CD4-positive, alpha-beta T cell (primary cell): ENCODE measurements around the gene JDP2. TPM values are rescaled to one million over a fixed set of nuclear protein-coding genes. Genes with fewer than 3 reads are reported as not detected.

Experiments
- ATAC-seq: fragments of 200-7000 bp; cut with Tn5 transposase; one replicate; pipeline ENCODE4 v1.10.0; 2022; ENCODE audit warnings: mild to moderate bottlenecking; ENCODE audit not compliant: poor library complexity
- CTCF ChIA-PET: fragments of 350-600 bp; sonication (Branson Sonifier 250); formaldehyde crosslinking; loops from one replicate; lab custom pipeline; 2021; ENCODE audit warnings: antibody characterized with exemption, inconsistent platforms; lab: Charles Lee
- POLR2A ChIA-PET: fragments of 350-600 bp; sonication (Branson Sonifier 250); formaldehyde crosslinking; loops from one replicate; lab custom pipeline; 2021; ENCODE audit warnings: antibody characterized with exemption, inconsistent platforms; lab: Charles Lee
- DNase-seq, 14 experiments: peaks; one replicate each; pipeline ENCODE4 v3.0.0-alpha.2; 2013 to 2020; ENCODE audit warnings: mixed read lengths in 2 of 14
- H3K27ac ChIP-seq, 2 donors: one replicate each; pipeline versions ENCODE4 v1.5.1 to v1.7.0; 2013; ENCODE audit warnings: low read length in 2 of 2, low read depth in 1 of 2, mild to moderate bottlenecking in 1 of 2
- H3K27me3 ChIP-seq, 2 experiments: 1 replicate in 1 of 2; 2 replicates in 1 of 2; pipeline versions ENCODE4 v1.6.1 to v1.7.0; 2013; ENCODE audit warnings: low read length in 2 of 2, control low read depth in 1 of 2, mild to moderate bottlenecking in 1 of 2, moderate library complexity in 1 of 2; ENCODE audit not compliant: insufficient read depth in 2 of 2, control insufficient read depth in 1 of 2
- H3K36me3 ChIP-seq: one replicate; pipeline ENCODE4 v1.6.1; 2013; ENCODE audit warnings: low read length, control low read depth; ENCODE audit not compliant: insufficient read depth
- H3K4me1 ChIP-seq: one replicate; pipeline ENCODE4 v1.6.1; 2013; ENCODE audit warnings: low read length, control low read depth; ENCODE audit not compliant: insufficient read depth
- H3K4me3 ChIP-seq: one replicate; pipeline ENCODE4 v1.5.1; 2013; ENCODE audit warnings: mild to moderate bottlenecking, low read length, moderate library complexity
- H3K9me3 ChIP-seq, 2 experiments: 1 replicate in 1 of 2; 2 replicates in 1 of 2; pipeline versions ENCODE4 v1.6.1 to v1.7.0; 2013; ENCODE audit warnings: low read length in 2 of 2, mild to moderate bottlenecking in 2 of 2, control low read depth in 1 of 2, moderate library complexity in 1 of 2; ENCODE audit not compliant: control insufficient read depth in 1 of 2, insufficient read depth in 1 of 2
- H3K27ac Mint-ChIP-seq: one replicate; pipeline ENCODE4 v1.8.0; 2020; ENCODE audit warnings: mixed read lengths
- H3K27me3 Mint-ChIP-seq: one replicate; pipeline ENCODE4 v1.8.0; 2021; ENCODE audit warnings: mixed read lengths
- H3K36me3 Mint-ChIP-seq: one replicate; pipeline ENCODE4 v1.8.0; 2021; ENCODE audit warnings: low read depth, mixed read lengths
- H3K4me1 Mint-ChIP-seq: one replicate; pipeline ENCODE4 v1.8.0; 2021; ENCODE audit warnings: low read depth, mixed read lengths
- H3K4me3 Mint-ChIP-seq: one replicate; pipeline ENCODE4 v1.8.0; 2020; ENCODE audit warnings: mild to moderate bottlenecking, mixed read lengths
- H3K9me3 Mint-ChIP-seq: one replicate; pipeline ENCODE4 v1.8.0; 2020; ENCODE audit warnings: mixed read lengths
- intact Hi-C, 2 experiments: fragments of 100-400 bp; cut with DNase I in 1 of 2; cut with micrococcal nuclease in 1 of 2; formaldehyde crosslinking; loops; one replicate each; pipeline versions ENCODE4 v1.15.1 to v1.9.0; 2023 to 2025; cut with DNase I, micrococcal nuclease
- total RNA-seq, 174 experiments: library from RNA in 2 of 174; stranded (reverse) in 2 of 174; gene quantifications; one replicate each; pipeline ENCODE4 v1.2.3 and lab custom pipeline; 2021 to 2026
- TF ChIP-seq, protein P1 (sequence below): fragments of 200-600 bp; IDR thresholded peaks from one replicate; pipeline ENCODE4 v1.8.0; 2022; ENCODE audit warnings: antibody characterized with exemption, mild to moderate bottlenecking

The JDP2 gene
- total RNA-seq, 2 experiments from 2014 or later = 1.1 to 1.2 TPM

DNA sequence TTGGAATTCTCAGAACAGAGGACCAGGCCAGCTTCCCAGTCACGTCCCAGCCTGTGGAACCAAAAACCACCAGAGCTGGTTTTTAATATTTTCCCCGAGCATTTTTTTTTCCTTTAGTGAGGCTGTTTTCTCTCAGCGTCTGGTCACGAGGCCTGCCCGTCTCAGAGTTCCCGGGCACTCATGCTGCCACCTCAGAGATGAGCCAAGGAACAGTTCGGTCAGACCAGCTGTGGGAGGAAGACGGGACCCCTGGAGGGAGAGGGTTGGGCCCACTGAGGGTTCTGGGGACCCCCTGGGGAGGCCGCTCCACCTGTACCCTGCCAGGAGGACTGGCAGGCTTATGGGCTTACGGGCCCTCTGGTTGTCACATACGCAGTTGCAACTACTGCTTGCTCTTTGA lies 39.9 kb downstream of the JDP2 start:
- intact Hi-C loops = no loop called here
- POLR2A ChIA-PET = no interaction called here
- Histone ChIP-seq H3K36me3 (no peaks in the 10 kb centered on the region), H3K4me3 (no peak overlapping the region), H3K27ac (no peak overlapping the region), H3K9me3 (no peaks in the 10 kb centered on the region), H3K27me3 (no peaks in the 10 kb centered on the region), H3K4me1 (no peaks in the 10 kb centered on the region)
- H3K9me3 Mint-ChIP-seq = no peaks in the 10 kb centered on the region
- no peaks in the 10 kb centered on the region for H3K27me3 Mint-ChIP-seq
- H3K4me3 Mint-ChIP-seq = no peak overlapping the region
- no peak overlapping the region for H3K27ac Mint-ChIP-seq
- no peak for ATAC-seq
- DNase-seq = no peak
- H3K36me3 Mint-ChIP-seq = no peaks in the 10 kb centered on the region
- TF ChIP-seq, protein P1, sequence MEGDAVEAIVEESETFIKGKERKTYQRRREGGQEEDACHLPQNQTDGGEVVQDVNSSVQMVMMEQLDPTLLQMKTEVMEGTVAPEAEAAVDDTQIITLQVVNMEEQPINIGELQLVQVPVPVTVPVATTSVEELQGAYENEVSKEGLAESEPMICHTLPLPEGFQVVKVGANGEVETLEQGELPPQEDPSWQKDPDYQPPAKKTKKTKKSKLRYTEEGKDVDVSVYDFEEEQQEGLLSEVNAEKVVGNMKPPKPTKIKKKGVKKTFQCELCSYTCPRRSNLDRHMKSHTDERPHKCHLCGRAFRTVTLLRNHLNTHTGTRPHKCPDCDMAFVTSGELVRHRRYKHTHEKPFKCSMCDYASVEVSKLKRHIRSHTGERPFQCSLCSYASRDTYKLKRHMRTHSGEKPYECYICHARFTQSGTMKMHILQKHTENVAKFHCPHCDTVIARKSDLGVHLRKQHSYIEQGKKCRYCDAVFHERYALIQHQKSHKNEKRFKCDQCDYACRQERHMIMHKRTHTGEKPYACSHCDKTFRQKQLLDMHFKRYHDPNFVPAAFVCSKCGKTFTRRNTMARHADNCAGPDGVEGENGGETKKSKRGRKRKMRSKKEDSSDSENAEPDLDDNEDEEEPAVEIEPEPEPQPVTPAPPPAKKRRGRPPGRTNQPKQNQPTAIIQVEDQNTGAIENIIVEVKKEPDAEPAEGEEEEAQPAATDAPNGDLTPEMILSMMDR = no peak
- CTCF ChIA-PET = no interaction called here
- H3K4me1 Mint-ChIP-seq = no peaks in the 10 kb centered on the region

DNA sequence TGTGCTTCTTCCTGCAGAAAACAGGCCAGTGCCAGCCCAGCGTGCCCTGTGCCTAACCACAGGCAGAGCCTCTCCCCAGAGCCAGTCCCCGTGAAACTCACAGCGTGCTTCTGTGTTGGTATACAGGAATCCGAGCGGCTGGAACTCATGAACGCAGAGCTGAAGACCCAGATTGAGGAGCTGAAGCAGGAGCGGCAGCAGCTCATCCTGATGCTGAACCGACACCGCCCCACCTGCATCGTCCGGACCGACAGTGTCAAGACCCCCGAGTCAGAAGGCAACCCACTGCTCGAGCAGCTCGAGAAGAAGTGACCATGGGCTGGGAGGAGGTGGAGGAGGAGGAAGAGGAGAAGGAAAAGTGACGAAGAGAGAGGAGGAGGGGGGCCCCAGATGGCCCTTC lies 41.3 kb downstream of the JDP2 start:
- H3K4me1 Mint-ChIP-seq = no peaks in the 10 kb centered on the region
- Histone ChIP-seq H3K27ac (no peak overlapping the region), H3K9me3 (no peaks in the 10 kb centered on the region), H3K27me3 (no peaks in the 10 kb centered on the region), H3K36me3 (no peaks in the 10 kb centered on the region), H3K4me3 (no peak overlapping the region), H3K4me1 (no peaks in the 10 kb centered on the region)
- no peaks in the 10 kb centered on the region for H3K9me3 Mint-ChIP-seq
- ChIA-PET POLR2A (no interaction called here), CTCF (no interaction called here)
- TF ChIP-seq, protein P1 = no peak
- no peak overlapping the region for H3K27ac Mint-ChIP-seq
- H3K27me3 Mint-ChIP-seq = no peaks in the 10 kb centered on the region
- ATAC-seq (no peak), DNase-seq (no peak)
- no peak overlapping the region for H3K4me3 Mint-ChIP-seq
- intact Hi-C loops = no loop called here
- H3K36me3 Mint-ChIP-seq = no peaks in the 10 kb centered on the region

DNA sequence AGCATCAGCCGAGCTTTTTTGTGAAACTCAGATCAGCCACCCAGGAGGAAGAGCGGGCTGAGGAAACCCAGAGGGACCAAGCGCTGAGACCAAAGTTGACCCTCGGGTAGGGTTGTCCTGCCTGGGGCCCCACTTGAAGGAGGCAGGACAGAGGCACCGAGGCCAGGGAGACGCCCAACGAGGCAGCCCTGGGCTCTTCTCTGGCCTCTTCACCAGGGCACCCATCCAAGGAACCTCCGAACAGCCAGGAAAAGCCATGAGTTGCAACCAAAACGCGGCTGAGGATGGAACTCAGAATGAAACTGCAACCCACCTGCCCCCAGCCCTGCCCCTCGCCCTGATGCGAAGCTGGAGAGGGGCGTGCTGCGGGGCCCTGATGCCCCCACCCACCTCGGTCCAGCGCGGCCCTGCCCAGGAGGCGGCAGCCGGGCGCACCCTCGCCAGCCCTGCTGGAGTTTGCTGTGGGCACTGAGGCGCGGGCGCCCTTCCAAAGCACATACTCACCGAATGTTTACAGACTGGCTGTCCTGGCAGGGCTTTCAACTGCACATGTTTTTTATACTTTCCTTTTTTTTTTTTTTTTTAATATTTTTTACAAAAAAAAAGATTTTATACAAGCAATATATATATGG lies 41.9 kb downstream of the JDP2 start:
- TF ChIP-seq, protein P1 = no peak
- DNase-seq (no peak), ATAC-seq (no peak)
- H3K4me1 Mint-ChIP-seq = no peaks in the 10 kb centered on the region
- H3K4me1 ChIP-seq = no peaks in the 10 kb centered on the region
- H3K9me3 ChIP-seq = no peaks in the 10 kb centered on the region
- CTCF ChIA-PET = no interaction called here
- no peaks in the 10 kb centered on the region for H3K9me3 Mint-ChIP-seq
- no peak overlapping the region for H3K4me3 ChIP-seq
- intact Hi-C loops = no loop called here
- no peak overlapping the region for H3K27ac Mint-ChIP-seq
- no peak overlapping the region for H3K4me3 Mint-ChIP-seq
- POLR2A ChIA-PET = no interaction called here
- H3K36me3 Mint-ChIP-seq = no peaks in the 10 kb centered on the region
- no peaks in the 10 kb centered on the region for H3K27me3 ChIP-seq
- H3K27me3 Mint-ChIP-seq = no peaks in the 10 kb centered on the region
- no peaks in the 10 kb centered on the region for H3K36me3 ChIP-seq
- no peak overlapping the region for H3K27ac ChIP-seq
